K562 (cell line): Measurements from ENCODE around the gene LATS2. TPM values are rescaled to one million over a fixed set of nuclear protein-coding genes. Genes with fewer than 3 reads are reported as not detected.

ENCODE experiments used
- ATAC-seq: fragments of 200-7000 bp; cut with Tn5 transposase; 3 replicates; pipeline ENCODE4 v1.9.1; 2020; ENCODE audit warnings: moderate library complexity
- BruUV-seq: library from RNA; stranded (reverse); fragments of 400-500 nt; replicated peaks from 2 replicates; lab custom pipeline; 2021; lab: Mats Ljungman, UMichigan
- CTCF ChIA-PET: fragments of 300-600 bp; formaldehyde crosslinking; extraction: SDS; loops from one replicate; lab custom pipeline; 2021; ENCODE audit warnings: low intra/inter-chr PET ratio; lab: Yijun Ruan, JAX
- POLR2A ChIA-PET: fragments of 300-600, 350-650 bp; sonication (Branson Sonifier 250); formaldehyde crosslinking; extraction: SDS; loops from one replicate; lab custom pipeline; 2021; ENCODE audit warnings: antibody characterized with exemption, inconsistent platforms; lab: Yijun Ruan, JAX
- DNase-seq, 4 experiments: peaks; one replicate each; pipeline versions ENCODE4 v3.0.0 to v3.0.0-alpha.2; 2011 to 2018; ENCODE audit warnings: low spot score in 3 of 4, mixed read lengths in 3 of 4; ENCODE audit errors: extremely low read depth in 1 of 4
- FAIRE-seq: peaks from 2 replicates; lab custom pipeline; 2011; peaks lifted over from hg19 to GRCh38; lab: Jason Lieb, UNC
- H2AFZ ChIP-seq: 2 replicates; pipeline ENCODE4 v1.6.0; 2011; ENCODE audit warnings: low read depth, low read length, control low read depth, inconsistent platforms
- H3K27ac ChIP-seq: fragments of 200-600 bp; 3 replicates; pipeline ENCODE4 v1.8.0; 2011; ENCODE audit warnings: low read depth, mild to moderate bottlenecking, control low read depth, inconsistent platforms, low read length, moderate library complexity, mixed read lengths; ENCODE audit errors: extremely low read depth
- H3K27me3 ChIP-seq, 2 experiments: fragments of 300-600 bp in 1 of 2; 2 replicates in 1 of 2; 3 replicates in 1 of 2; pipeline versions ENCODE4 v1.6.0 to v1.8.0; 2011; ENCODE audit warnings: inconsistent platforms in 2 of 2, low read length in 2 of 2, mild to moderate bottlenecking in 1 of 2, mixed read lengths in 1 of 2, moderate library complexity in 1 of 2; ENCODE audit not compliant: control insufficient read depth in 2 of 2, insufficient read depth in 2 of 2
- H3K36me3 ChIP-seq: fragments of 300-600 bp; 3 replicates; pipeline ENCODE4 v1.8.0; 2011; ENCODE audit warnings: mild to moderate bottlenecking, low read length, inconsistent platforms; ENCODE audit not compliant: control insufficient read depth, insufficient read depth
- H3K4me1 ChIP-seq, 2 experiments: fragments of 200-600 bp in 1 of 2; replicated peaks in 1 of 2; 2 replicates in 1 of 2; 3 replicates in 1 of 2; pipeline versions ENCODE4 v1.5.1 to v1.8.0; 2011; ENCODE audit warnings: inconsistent platforms in 2 of 2, low read length in 2 of 2, mild to moderate bottlenecking in 1 of 2, mixed read lengths in 1 of 2, moderate library complexity in 1 of 2; ENCODE audit not compliant: control insufficient read depth in 2 of 2, insufficient read depth in 2 of 2
- H3K4me2 ChIP-seq: 2 replicates; pipeline ENCODE4 v1.6.1; 2011; ENCODE audit warnings: low read length, control low read depth, inconsistent platforms, mixed read lengths; ENCODE audit not compliant: insufficient read depth
- H3K4me3 ChIP-seq: fragments of 200-600 bp; sonication (generic), shearing (Covaris generic); 2 replicates; pipeline ENCODE4 v1.5.1; 2016; ENCODE audit warnings: control low read depth, inconsistent platforms
- H3K79me2 ChIP-seq: fragments of 200-600 bp; 3 replicates; pipeline ENCODE4 v1.8.0; 2011; ENCODE audit warnings: low read length, inconsistent platforms; ENCODE audit not compliant: control insufficient read depth, insufficient read depth
- H3K9ac ChIP-seq, 2 experiments: 2 replicates each; pipeline versions ENCODE4 v1.6.0 to v1.6.1; 2011; ENCODE audit warnings: low read depth in 2 of 2, low read length in 2 of 2, control low read depth in 1 of 2, inconsistent platforms in 1 of 2, mild to moderate bottlenecking in 1 of 2, mixed read lengths in 1 of 2; ENCODE audit not compliant: insufficient read depth in 1 of 2
- H3K9me1 ChIP-seq: one replicate; pipeline ENCODE4 v1.6.0; 2011; ENCODE audit warnings: inconsistent platforms, mild to moderate bottlenecking, low read length, moderate library complexity; ENCODE audit not compliant: control insufficient read depth, insufficient read depth
- H3K9me3 ChIP-seq: replicated peaks from 2 replicates; pipeline ENCODE4 v1.5.1; 2011; ENCODE audit warnings: low read depth, low read length, inconsistent platforms; ENCODE audit not compliant: control insufficient read depth, insufficient read depth
- H4K20me1 ChIP-seq: replicated peaks from 2 replicates; pipeline ENCODE4 v1.6.1; 2011; ENCODE audit warnings: low read length, inconsistent platforms, mixed read lengths; ENCODE audit not compliant: control insufficient read depth, insufficient read depth
- DMBX1 ChIP-seq: fragments of 250-450 bp; sonication (Bioruptor Pico); IDR thresholded peaks from 2 replicates; pipeline ENCODE4 v1.8.0; 2022; ENCODE audit warnings: inconsistent platforms, mild to moderate bottlenecking, moderate library complexity, borderline replicate concordance
- EGR1 ChIP-seq: fragments of 450-650 bp; conservative IDR thresholded peaks from 2 replicates; pipeline ENCODE4 v1.6.1; 2017; ENCODE audit warnings: mild to moderate bottlenecking
- FOXP1 ChIP-seq: sonication (generic); formaldehyde crosslinking; IDR thresholded peaks from 2 replicates; pipeline ENCODE4 v1.8.0; 2022; ENCODE audit warnings: mild to moderate bottlenecking, missing genetic modification reagents
- GATAD2A ChIP-seq: fragments of 450-650 bp; IDR thresholded peaks from 2 replicates; pipeline ENCODE4 v1.6.1; 2017
- HLTF ChIP-seq: fragments of 450-650 bp; IDR thresholded peaks from 2 replicates; pipeline ENCODE4 v1.6.1; 2016
- KAT8 ChIP-seq: fragments of 450-650 bp; IDR thresholded peaks from 2 replicates; pipeline ENCODE4 v1.6.1; 2016; ENCODE audit warnings: low read depth, mild to moderate bottlenecking
- MBD2 ChIP-seq: sonication (generic); IDR thresholded peaks from 2 replicates; pipeline ENCODE4 v1.6.1; 2016; ENCODE audit warnings: low read depth, borderline replicate concordance
- MCM2 ChIP-seq: fragments of 450-650 bp; IDR thresholded peaks from 2 replicates; pipeline ENCODE4 v1.6.1; 2017; ENCODE audit warnings: low read depth, mild to moderate bottlenecking
- NRF1 ChIP-seq, 2 experiments: fragments of 450-650 bp; IDR thresholded peaks in 1 of 2; conservative IDR thresholded peaks in 1 of 2; 2 replicates each; pipeline ENCODE4 v1.6.1; 2014; ENCODE audit warnings: mild to moderate bottlenecking in 2 of 2
- POLR2A ChIP-seq: fragments of 450-650 bp; conservative IDR thresholded peaks from 2 replicates; pipeline ENCODE4 v1.6.1; 2016
- SMARCB1 ChIP-seq: IDR thresholded peaks from 2 replicates; pipeline ENCODE4 v1.6.1; 2011; ENCODE audit warnings: improper control_type of control experiment, low read depth; ENCODE audit not compliant: insufficient read length
- ZBTB7A ChIP-seq: IDR thresholded peaks from 2 replicates; pipeline ENCODE4 v1.6.1; 2011; ENCODE audit warnings: low read depth, mild to moderate bottlenecking, low read length, moderate library complexity, borderline replicate concordance; ENCODE audit not compliant: control insufficient read depth
- ZNF583 ChIP-seq: fragments of 250-450 bp; sonication (Bioruptor Pico); IDR thresholded peaks from 2 replicates; pipeline ENCODE4 v1.4.0; 2020
- ZNF780A ChIP-seq: fragments of 250-450 bp; sonication (Bioruptor Pico); IDR thresholded peaks from 2 replicates; pipeline ENCODE4 v1.5.0; 2021; ENCODE audit warnings: mild to moderate bottlenecking
- WGBS: fragments of 100-300 bp; shearing (Covaris generic); methylation state at CpG from one replicate; pipeline ENCODE4 v1.1.6; 2016; ENCODE audit warnings: low coverage, mixed read lengths; ENCODE audit not compliant: insufficient coverage; ENCODE audit errors: missing lambda C conversion rate; 5-methylcytosine and 5-hydroxymethylcytosine counted together
- in situ Hi-C: fragments of 300-500 bp; cut with MboI; formaldehyde crosslinking; loops from 4 replicates; pipeline ENCODE4 v1.15.0; 2018; ENCODE audit warnings: inconsistent platforms, mixed read lengths
- intact Hi-C: fragments of 100-400 bp; cut with micrococcal nuclease; formaldehyde crosslinking; loops from 2 replicates; pipeline ENCODE4 v1.14.2; 2022
- polyA plus RNA-seq, 8 experiments: library from polyadenylated mRNA; depleted of rRNA in 4 of 8; stranded (reverse) in 5 of 8; unstranded in 3 of 8; fragments of >200 nt; fragmentation: Nextera tagmentation in 2 of 8; fragmentation: Illumina TruSeq in 1 of 8; extraction: Ambion mirVana in 2 of 8; extraction: Trizol in 1 of 8; gene quantifications; 2 replicates each; pipeline versions ENCODE4 v1.2.1 to v1.2.3, GENCODE V29; 2011 to 2014; ENCODE audit warnings: inconsistent platforms in 1 of 8, missing spikeins in 1 of 8
- total RNA-seq, 7 experiments: library from RNA; depleted of rRNA in 6 of 7; stranded (reverse); fragments of >200 nt in 6 of 7; fragmentation: Illumina TruSeq in 2 of 7; extraction: Trizol in 2 of 7; gene quantifications; 2 replicates each; pipeline versions ENCODE4 v1.2.1 to v1.2.3, GENCODE V29; 2011 to 2021; ENCODE audit warnings: low replicate concordance in 1 of 7
- TF ChIP-seq, protein P1 (sequence below): fragments of 250-450 bp; sonication (Bioruptor Pico); IDR thresholded peaks from 2 replicates; pipeline ENCODE4 v1.5.0; 2021; ENCODE audit warnings: mild to moderate bottlenecking, borderline replicate concordance
- TF ChIP-seq, protein P2 (sequence below): fragments of 450-650 bp; IDR thresholded peaks from 2 replicates; pipeline ENCODE4 v1.6.1; 2016; ENCODE audit warnings: low read depth, mild to moderate bottlenecking, moderate library complexity
- TF ChIP-seq, protein P3 (sequence below): fragments of 450-650 bp; IDR thresholded peaks from 2 replicates; pipeline ENCODE4 v1.6.1; 2017; ENCODE audit warnings: antibody characterized with exemption
- TF ChIP-seq, protein P4 (sequence below): fragments of 250-450 bp; sonication (Bioruptor Pico); IDR thresholded peaks from 2 replicates; pipeline ENCODE4 v1.8.0; 2022; ENCODE audit warnings: moderate library complexity, mild to moderate bottlenecking, inconsistent platforms

The LATS2 gene
- total and polyA plus RNA-seq, 9 of the 15 experiments (the other 6 are each of a cell fraction or from before 2014, with no cell fraction given): 0.18 to 3.7 (median 0.76) TPM

DNA sequence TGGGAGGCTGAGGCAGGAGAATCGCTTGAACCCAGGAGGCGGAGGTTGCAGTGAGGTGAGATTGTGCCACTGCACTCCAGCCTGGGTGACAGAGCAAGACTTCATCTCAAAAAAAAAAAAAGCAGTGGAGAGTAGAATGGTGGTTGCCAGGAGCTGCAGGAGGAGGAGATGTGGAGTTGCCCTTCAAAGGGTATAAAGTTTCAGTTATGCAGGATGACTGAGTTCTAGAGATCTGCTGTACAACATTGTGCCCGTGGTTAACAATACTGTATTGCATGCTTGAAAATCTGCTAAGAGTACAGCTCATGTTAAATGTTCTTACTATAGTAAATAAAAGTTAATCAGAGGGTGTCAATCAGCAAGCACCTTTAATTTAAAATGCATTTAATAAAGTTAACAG, 28.4 kb upstream of the LATS2 start (continued):
- TF ChIP-seq, protein P1, sequence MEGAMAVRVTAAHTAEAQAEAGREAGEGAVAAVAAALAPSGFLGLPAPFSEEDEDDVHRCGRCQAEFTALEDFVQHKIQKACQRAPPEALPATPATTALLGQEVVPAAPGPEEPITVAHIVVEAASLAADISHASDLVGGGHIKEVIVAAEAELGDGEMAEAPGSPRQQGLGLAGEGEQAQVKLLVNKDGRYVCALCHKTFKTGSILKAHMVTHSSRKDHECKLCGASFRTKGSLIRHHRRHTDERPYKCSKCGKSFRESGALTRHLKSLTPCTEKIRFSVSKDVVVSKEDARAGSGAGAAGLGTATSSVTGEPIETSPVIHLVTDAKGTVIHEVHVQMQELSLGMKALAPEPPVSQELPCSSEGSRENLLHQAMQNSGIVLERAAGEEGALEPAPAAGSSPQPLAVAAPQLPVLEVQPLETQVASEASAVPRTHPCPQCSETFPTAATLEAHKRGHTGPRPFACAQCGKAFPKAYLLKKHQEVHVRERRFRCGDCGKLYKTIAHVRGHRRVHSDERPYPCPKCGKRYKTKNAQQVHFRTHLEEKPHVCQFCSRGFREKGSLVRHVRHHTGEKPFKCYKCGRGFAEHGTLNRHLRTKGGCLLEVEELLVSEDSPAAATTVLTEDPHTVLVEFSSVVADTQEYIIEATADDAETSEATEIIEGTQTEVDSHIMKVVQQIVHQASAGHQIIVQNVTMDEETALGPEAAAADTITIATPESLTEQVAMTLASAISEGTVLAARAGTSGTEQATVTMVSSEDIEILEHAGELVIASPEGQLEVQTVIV (CRISPR knock-in tag): no peak
- TF ChIP-seq, all 486 proteins: peak for 0

DNA sequence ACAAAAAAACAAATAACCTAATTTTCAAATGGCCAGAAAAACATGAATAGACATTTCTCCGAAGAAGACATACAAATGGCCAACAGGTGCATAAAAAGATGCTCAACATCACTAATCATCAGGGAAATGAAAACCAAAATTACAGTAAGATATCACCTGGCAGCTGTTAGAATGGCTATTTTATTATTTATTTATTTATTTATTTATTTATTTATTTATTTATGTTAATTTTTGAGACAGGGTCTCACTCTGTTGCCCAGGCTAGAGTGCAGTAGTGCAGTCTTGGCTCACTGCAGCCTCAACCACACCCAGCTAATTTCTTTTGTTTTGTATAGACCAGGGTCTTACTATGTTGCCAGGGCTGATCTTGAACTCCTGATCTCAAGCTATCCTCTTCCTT, 27.1 kb upstream of the LATS2 start:
- Histone ChIP-seq H3K9me3 (no peaks in the 10 kb centered on the region), H3K27ac (no peak overlapping the region), H3K4me2 (no peak overlapping the region), H3K27me3 (no peaks in the 10 kb centered on the region; a peak in 2 of 5 replicates), H3K9ac (no peak overlapping the region), H3K9me1 (no peaks in the 10 kb centered on the region), H3K4me1 (no peaks in the 10 kb centered on the region), H3K36me3 (no peaks in the 10 kb centered on the region), H3K4me3 (no peak overlapping the region), H2AFZ (no peak overlapping the region), H3K79me2 (no peaks in the 10 kb centered on the region), H4K20me1 (no peaks in the 10 kb centered on the region)
- ATAC-seq (no peak), FAIRE-seq (no peak), DNase-seq (no peak)
- ChIA-PET CTCF (no interaction called here), POLR2A (no interaction called here)
- in situ Hi-C loops: no loop called here
- no TSS peak for BruUV-seq
- WGBS: 6% methylated on average over 1 of the region's 1 CpG
- intact Hi-C loops: no loop called here
- TF ChIP-seq DMBX1 (no peak), ZNF583 (CRISPR knock-in tag) (no peak), KAT8 (no peak), EGR1 (no peak), ZNF780A (CRISPR knock-in tag) (no peak), SMARCB1 (no peak), HLTF (no peak), MBD2 (no peak), POLR2A (no peak), FOXP1 (no peak), GATAD2A (no peak), MCM2 (no peak), ZBTB7A (no peak), NRF1 (conservative IDR thresholded peaks at IDR 0.05 in 1 of 2, IDR thresholded peaks at IDR 0.05 in 1 of 2) (no peak)
- TF ChIP-seq, protein P2, sequence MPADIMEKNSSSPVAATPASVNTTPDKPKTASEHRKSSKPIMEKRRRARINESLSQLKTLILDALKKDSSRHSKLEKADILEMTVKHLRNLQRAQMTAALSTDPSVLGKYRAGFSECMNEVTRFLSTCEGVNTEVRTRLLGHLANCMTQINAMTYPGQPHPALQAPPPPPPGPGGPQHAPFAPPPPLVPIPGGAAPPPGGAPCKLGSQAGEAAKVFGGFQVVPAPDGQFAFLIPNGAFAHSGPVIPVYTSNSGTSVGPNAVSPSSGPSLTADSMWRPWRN: no peak
- TF ChIP-seq, protein P3, sequence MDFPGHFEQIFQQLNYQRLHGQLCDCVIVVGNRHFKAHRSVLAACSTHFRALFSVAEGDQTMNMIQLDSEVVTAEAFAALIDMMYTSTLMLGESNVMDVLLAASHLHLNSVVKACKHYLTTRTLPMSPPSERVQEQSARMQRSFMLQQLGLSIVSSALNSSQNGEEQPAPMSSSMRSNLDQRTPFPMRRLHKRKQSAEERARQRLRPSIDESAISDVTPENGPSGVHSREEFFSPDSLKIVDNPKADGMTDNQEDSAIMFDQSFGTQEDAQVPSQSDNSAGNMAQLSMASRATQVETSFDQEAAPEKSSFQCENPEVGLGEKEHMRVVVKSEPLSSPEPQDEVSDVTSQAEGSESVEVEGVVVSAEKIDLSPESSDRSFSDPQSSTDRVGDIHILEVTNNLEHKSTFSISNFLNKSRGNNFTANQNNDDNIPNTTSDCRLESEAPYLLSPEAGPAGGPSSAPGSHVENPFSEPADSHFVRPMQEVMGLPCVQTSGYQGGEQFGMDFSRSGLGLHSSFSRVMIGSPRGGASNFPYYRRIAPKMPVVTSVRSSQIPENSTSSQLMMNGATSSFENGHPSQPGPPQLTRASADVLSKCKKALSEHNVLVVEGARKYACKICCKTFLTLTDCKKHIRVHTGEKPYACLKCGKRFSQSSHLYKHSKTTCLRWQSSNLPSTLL: no peak
- TF ChIP-seq, protein P4, sequence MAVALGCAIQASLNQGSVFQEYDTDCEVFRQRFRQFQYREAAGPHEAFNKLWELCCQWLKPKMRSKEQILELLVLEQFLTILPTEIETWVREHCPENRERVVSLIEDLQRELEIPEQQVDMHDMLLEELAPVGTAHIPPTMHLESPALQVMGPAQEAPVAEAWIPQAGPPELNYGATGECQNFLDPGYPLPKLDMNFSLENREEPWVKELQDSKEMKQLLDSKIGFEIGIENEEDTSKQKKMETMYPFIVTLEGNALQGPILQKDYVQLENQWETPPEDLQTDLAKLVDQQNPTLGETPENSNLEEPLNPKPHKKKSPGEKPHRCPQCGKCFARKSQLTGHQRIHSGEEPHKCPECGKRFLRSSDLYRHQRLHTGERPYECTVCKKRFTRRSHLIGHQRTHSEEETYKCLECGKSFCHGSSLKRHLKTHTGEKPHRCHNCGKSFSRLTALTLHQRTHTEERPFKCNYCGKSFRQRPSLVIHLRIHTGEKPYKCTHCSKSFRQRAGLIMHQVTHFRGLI (CRISPR knock-in tag): no peak
